A549 (cell line): ENCODE measurements around the gene PDE8A. TPM values are rescaled to one million over a fixed set of nuclear protein-coding genes. Genes with fewer than 3 reads are reported as not detected.

Experiments used
- ATAC-seq, 2 experiments: fragments of 200-7000 bp in 1 of 2; fragments of >200 bp in 1 of 2; cut with Nextera tagmentation in 1 of 2; cut with Tn5 transposase in 1 of 2; 3 replicates each; pipeline versions ENCODE4 v1.8.0 to v1.9.1; 2018 to 2020; ENCODE audit warnings: mild to moderate bottlenecking in 1 of 2, moderate library complexity in 1 of 2
- CTCF ChIA-PET: fragments of 300-600 bp; sonication (Branson Sonifier 250); formaldehyde crosslinking; extraction: SDS; loops from one replicate; lab custom pipeline; 2021; ENCODE audit warnings: antibody characterized with exemption, inconsistent platforms; lab: Yijun Ruan, JAX
- POLR2A ChIA-PET: fragments of 350-600 bp; formaldehyde crosslinking; extraction: SDS; loops from one replicate; lab custom pipeline; 2021; ENCODE audit warnings: antibody characterized with exemption, inconsistent platforms; lab: Yijun Ruan, JAX
- DNase-seq, 2 experiments: peaks; one replicate each; pipeline versions ENCODE4 v3.0.0 to v3.0.0-alpha.2; 2011 to 2016; ENCODE audit warnings: low read depth in 1 of 2, low spot score in 1 of 2
- FAIRE-seq: peaks from 2 replicates; lab custom pipeline; 2011; peaks lifted over from hg19 to GRCh38; lab: Jason Lieb, UNC
- H3K27ac ChIP-seq, 2 experiments: fragments of >200 bp; sonication (Bioruptor Twin); formaldehyde crosslinking; 3 replicates each; pipeline ENCODE4 v1.5.1; 2016 to 2017
- H3K4me1 ChIP-seq: fragments of >200 bp; sonication (Bioruptor Twin); formaldehyde crosslinking; 3 replicates; pipeline ENCODE4 v1.6.1; 2016
- H3K4me2 ChIP-seq: fragments of >200 bp; sonication (Bioruptor Twin); formaldehyde crosslinking; 3 replicates; pipeline ENCODE4 v1.6.1; 2016
- H3K4me3 ChIP-seq: fragments of >200 bp; sonication (Bioruptor Twin); formaldehyde crosslinking; 3 replicates; pipeline ENCODE4 v1.5.1; 2016
- H3K9me3 ChIP-seq: fragments of >200 bp; sonication (Bioruptor Twin); formaldehyde crosslinking; 3 replicates; pipeline ENCODE4 v1.6.1; 2016
- EHMT2 ChIP-seq: fragments of 200-600 bp; sonication (generic); IDR thresholded peaks from 2 replicates; pipeline ENCODE4 v1.6.1; 2016; ENCODE audit warnings: antibody characterized with exemption, low read depth, mild to moderate bottlenecking, moderate library complexity
- FOXS1 ChIP-seq: fragments of 250-450 bp; sonication (Bioruptor Pico); IDR thresholded peaks from 2 replicates; pipeline ENCODE4 v1.5.0; 2020; ENCODE audit warnings: mild to moderate bottlenecking, moderate library complexity
- HEYL ChIP-seq: fragments of 250-450 bp; sonication (Bioruptor Pico); IDR thresholded peaks from 2 replicates; pipeline ENCODE4 v1.8.0; 2021; ENCODE audit warnings: mild to moderate bottlenecking, moderate library complexity
- HOXA7 ChIP-seq: fragments of 250-450 bp; sonication (Bioruptor Pico); IDR thresholded peaks from 2 replicates; pipeline ENCODE4 v1.5.0; 2020; ENCODE audit warnings: mild to moderate bottlenecking, moderate library complexity
- JUN ChIP-seq, 2 experiments: fragments of >200 bp; sonication (Bioruptor Twin); formaldehyde crosslinking; IDR thresholded peaks; 2 replicates in 1 of 2; 3 replicates in 1 of 2; pipeline ENCODE4 v1.6.1; 2016 to 2017
- JUNB ChIP-seq: fragments of >200 bp; sonication (Bioruptor Twin); formaldehyde crosslinking; IDR thresholded peaks from 2 replicates; pipeline ENCODE4 v1.6.1; 2016
- KDM5A ChIP-seq: fragments of 200-600 bp; sonication (generic); IDR thresholded peaks from 2 replicates; pipeline ENCODE4 v1.6.1; 2016; ENCODE audit warnings: antibody characterized with exemption, mild to moderate bottlenecking
- MYC ChIP-seq: IDR thresholded peaks from 2 replicates; pipeline ENCODE4 v1.6.1; 2012; ENCODE audit warnings: mild to moderate bottlenecking, inconsistent platforms, low read length, improper control_type of control experiment, borderline replicate concordance
- NFE2L2 ChIP-seq: fragments of 150-350 bp; conservative IDR thresholded peaks from 2 replicates; pipeline ENCODE4 v1.6.1; 2014; ENCODE audit warnings: low read length
- NPAS2 ChIP-seq: fragments of 250-450 bp; sonication (Bioruptor Pico); IDR thresholded peaks from 2 replicates; pipeline ENCODE4 v1.8.0; 2022; ENCODE audit warnings: mild to moderate bottlenecking, moderate library complexity, borderline replicate concordance
- PHF8 ChIP-seq: fragments of 200-600 bp; sonication (generic); IDR thresholded peaks from 2 replicates; pipeline ENCODE4 v1.6.1; 2016; ENCODE audit warnings: low read depth, mild to moderate bottlenecking, antibody characterized with exemption, moderate library complexity, borderline replicate concordance
- POLR2A ChIP-seq: IDR thresholded peaks from 2 replicates; pipeline ENCODE4 v1.6.1; 2012; ENCODE audit warnings: mild to moderate bottlenecking, low read length
- RAD21 ChIP-seq, 2 experiments: fragments of >200 bp in 1 of 2; sonication (Bioruptor Twin) in 1 of 2; formaldehyde crosslinking in 1 of 2; IDR thresholded peaks in 1 of 2; conservative IDR thresholded peaks in 1 of 2; 2 replicates in 1 of 2; 3 replicates in 1 of 2; pipeline ENCODE4 v1.6.1; 2012 to 2018; ENCODE audit warnings: inconsistent platforms in 1 of 2
- SMC3 ChIP-seq: fragments of >200 bp; sonication (Bioruptor Twin); formaldehyde crosslinking; IDR thresholded peaks from 3 replicates; pipeline ENCODE4 v1.6.1; 2018; ENCODE audit warnings: inconsistent platforms
- TP53 ChIP-seq: fragments of 250-450 bp; sonication (Bioruptor Pico); IDR thresholded peaks from 2 replicates; pipeline ENCODE4 v1.5.0; 2021; ENCODE audit warnings: mild to moderate bottlenecking, moderate library complexity
- ZFP36 ChIP-seq: fragments of 450-650 bp; IDR thresholded peaks from 2 replicates; pipeline ENCODE4 v1.6.1; 2014; ENCODE audit warnings: borderline replicate concordance; ENCODE audit not compliant: partially characterized antibody
- WGBS: methylation state at CpG from one replicate; pipeline ENCODE4 v1.1.6; 2017; ENCODE audit errors: missing lambda C conversion rate; 5-methylcytosine and 5-hydroxymethylcytosine counted together
- polyA plus RNA-seq, 4 experiments: library from polyadenylated mRNA; depleted of rRNA in 3 of 4; stranded (reverse); fragments of >200 nt; fragmentation: RNase III in 1 of 4; extraction: RNeasy Plus Mini Kit Qiagen cat#74134 plus additional on column Dnase treatment in 1 of 4; gene quantifications; 2 replicates in 3 of 4; 3 replicates in 1 of 4; pipeline ENCODE4 v1.2.3, GENCODE V29; 2011 to 2017
- TF ChIP-seq, protein P1 (sequence below): fragments of >200 bp; sonication (Bioruptor Twin); formaldehyde crosslinking; IDR thresholded peaks from 2 replicates; pipeline ENCODE4 v1.6.1; 2016
- TF ChIP-seq, protein P2 (sequence below): fragments of 200-600 bp; sonication (generic); IDR thresholded peaks from 2 replicates; pipeline ENCODE4 v1.6.1; 2016; ENCODE audit warnings: antibody characterized with exemption, mild to moderate bottlenecking, moderate library complexity
- TF ChIP-seq, protein P3 (sequence below): IDR thresholded peaks from 2 replicates; pipeline ENCODE4 v1.6.1; 2012
- TF ChIP-seq, protein P4 (sequence below): fragments of >200 bp; sonication (Bioruptor Twin); formaldehyde crosslinking; IDR thresholded peaks from 3 replicates; pipeline ENCODE4 v1.5.1; 2016

PDE8A gene
- polyA plus RNA-seq, 2 of the 4 experiments (the other 2 are of a cell fraction), result 45.3 to 204 TPM

DNA sequence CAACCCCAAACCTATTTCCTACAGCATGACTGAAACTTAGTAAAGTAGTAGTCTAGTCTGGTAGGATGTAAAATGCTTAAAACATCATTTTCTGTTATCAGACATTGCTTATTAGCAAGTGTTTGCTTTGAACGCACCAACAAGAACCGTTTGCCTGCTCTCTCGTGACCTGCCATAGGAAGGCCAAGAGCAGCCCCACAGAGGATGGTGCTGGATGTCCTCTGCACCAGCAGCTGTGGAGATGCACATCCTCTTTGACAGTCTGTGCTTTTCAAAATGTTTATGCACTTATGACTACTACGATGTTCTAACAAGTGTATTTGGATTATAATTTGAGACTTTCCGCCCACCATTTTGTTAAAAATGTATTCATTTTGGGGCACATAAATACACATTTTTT is 59.6 kb downstream of the PDE8A start:
- H3K9me3 ChIP-seq, result no peaks in the 10 kb centered on the region
- peak; percentile 54 for FAIRE-seq

DNA sequence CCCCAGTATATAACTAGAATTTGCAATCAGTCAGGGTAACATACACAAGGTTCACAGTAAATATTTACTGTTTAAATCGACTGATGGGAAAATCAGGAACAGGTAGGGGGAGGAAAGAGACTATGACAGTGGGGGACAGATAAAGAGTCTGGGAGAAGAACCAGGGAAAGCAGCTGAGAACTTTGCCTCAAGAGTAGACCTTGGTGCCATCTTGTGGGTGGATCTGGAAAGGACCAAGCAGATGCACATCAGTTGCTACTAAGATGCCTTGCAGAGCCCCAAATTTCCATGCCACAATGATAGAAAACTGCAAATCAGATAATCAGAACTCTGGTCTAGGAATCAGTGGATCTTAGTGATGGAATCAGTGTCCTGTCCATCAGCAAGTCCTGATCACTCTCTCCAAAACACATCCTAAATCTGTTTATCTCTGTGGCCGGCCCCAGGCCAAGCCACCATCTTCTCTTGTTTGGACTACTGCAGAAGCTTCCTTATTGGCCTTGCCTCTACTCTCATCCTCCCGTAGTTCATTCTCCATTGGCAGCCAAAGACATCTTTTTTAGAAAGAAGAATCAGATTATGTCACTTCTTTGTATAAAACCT is 62.7 kb downstream of the PDE8A start:
- POLR2A ChIA-PET, result interaction anchor here (1.8 to 4.8 kb wide), 3 partner anchors 62 to 116 kb away, joined by 4 to 50 read pairs (median 7); partner anchors contain the start of gene PDE8A

More for the DNA sequence above, 59.6 kb downstream of the PDE8A start:
- ATAC-seq (no peak), DNase-seq (no peak)
- no peak for TF ChIP-seq NFE2L2
- TF ChIP-seq MYC, result no peak
- TF ChIP-seq TP53, result no peak
- no peak for TF ChIP-seq NPAS2 (CRISPR knock-in tag)
- TF ChIP-seq HEYL (CRISPR knock-in tag), result no peak
- TF ChIP-seq, protein P1, sequence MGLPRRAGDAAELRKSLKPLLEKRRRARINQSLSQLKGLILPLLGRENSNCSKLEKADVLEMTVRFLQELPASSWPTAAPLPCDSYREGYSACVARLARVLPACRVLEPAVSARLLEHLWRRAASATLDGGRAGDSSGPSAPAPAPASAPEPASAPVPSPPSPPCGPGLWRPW, result no peak
- no peak for TF ChIP-seq HOXA7 (CRISPR knock-in tag)
- TF ChIP-seq, protein P2, sequence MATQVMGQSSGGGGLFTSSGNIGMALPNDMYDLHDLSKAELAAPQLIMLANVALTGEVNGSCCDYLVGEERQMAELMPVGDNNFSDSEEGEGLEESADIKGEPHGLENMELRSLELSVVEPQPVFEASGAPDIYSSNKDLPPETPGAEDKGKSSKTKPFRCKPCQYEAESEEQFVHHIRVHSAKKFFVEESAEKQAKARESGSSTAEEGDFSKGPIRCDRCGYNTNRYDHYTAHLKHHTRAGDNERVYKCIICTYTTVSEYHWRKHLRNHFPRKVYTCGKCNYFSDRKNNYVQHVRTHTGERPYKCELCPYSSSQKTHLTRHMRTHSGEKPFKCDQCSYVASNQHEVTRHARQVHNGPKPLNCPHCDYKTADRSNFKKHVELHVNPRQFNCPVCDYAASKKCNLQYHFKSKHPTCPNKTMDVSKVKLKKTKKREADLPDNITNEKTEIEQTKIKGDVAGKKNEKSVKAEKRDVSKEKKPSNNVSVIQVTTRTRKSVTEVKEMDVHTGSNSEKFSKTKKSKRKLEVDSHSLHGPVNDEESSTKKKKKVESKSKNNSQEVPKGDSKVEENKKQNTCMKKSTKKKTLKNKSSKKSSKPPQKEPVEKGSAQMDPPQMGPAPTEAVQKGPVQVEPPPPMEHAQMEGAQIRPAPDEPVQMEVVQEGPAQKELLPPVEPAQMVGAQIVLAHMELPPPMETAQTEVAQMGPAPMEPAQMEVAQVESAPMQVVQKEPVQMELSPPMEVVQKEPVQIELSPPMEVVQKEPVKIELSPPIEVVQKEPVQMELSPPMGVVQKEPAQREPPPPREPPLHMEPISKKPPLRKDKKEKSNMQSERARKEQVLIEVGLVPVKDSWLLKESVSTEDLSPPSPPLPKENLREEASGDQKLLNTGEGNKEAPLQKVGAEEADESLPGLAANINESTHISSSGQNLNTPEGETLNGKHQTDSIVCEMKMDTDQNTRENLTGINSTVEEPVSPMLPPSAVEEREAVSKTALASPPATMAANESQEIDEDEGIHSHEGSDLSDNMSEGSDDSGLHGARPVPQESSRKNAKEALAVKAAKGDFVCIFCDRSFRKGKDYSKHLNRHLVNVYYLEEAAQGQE, result no peak
- TF ChIP-seq EHMT2, result no peak
- no peak for TF ChIP-seq KDM5A
- no peak for TF ChIP-seq JUNB
- no peak for TF ChIP-seq POLR2A
- no peak overlapping the region for H3K4me3 ChIP-seq
- ChIA-PET CTCF (no interaction called here), POLR2A (no interaction called here)
- H3K4me2 ChIP-seq, result no peak overlapping the region
- 84% methylated on average over 5 of the region's 5 CpGs for WGBS
- peaks cover 92% of the 10 kb centered on the region for H3K4me1 ChIP-seq
- peak overlapping the region in 1 of 2 experiments; percentile 59; a peak in 3 of 6 replicates for H3K27ac ChIP-seq

More for the DNA sequence above, 62.7 kb downstream of the PDE8A start:
- DNase-seq, result peak; percentile 42 to 89
- 39% methylated on average over 3 of the region's 3 CpGs for WGBS
- peak; percentile 52 to 65; a peak in 4 of 6 replicates for ATAC-seq
- FAIRE-seq, result peak; percentile 98
- peaks cover 81% of the 10 kb centered on the region for H3K4me1 ChIP-seq
- H3K4me3 ChIP-seq, result no peak overlapping the region
- CTCF ChIA-PET, result interaction anchor here (0.6 to 6.5 kb wide), 70 partner anchors 10 to 461 kb away, joined by 3 to 132 read pairs (median 4); partner anchors contain the start of genes NMB, PDE8A and WDR73
- TF ChIP-seq SMC3 (peak; percentile 86), JUN (IDR thresholded peaks at IDR 0.05) (0 out of 5 replicates have a peak, but pooled peaks of 1 of the 2 experiments have one; percentile 24), EHMT2 (peak; percentile 78), PHF8 (no peak), ZFP36 (no peak), RAD21 (conservative IDR thresholded peaks at IDR 0.05 in 1 of 2, IDR thresholded peaks at IDR 0.05 in 1 of 2) (peak; percentile 90), KDM5A (0 out of 2 replicates have a peak, but pooled peaks have one; percentile 39), FOXS1 (no peak)
- TF ChIP-seq, protein P3, sequence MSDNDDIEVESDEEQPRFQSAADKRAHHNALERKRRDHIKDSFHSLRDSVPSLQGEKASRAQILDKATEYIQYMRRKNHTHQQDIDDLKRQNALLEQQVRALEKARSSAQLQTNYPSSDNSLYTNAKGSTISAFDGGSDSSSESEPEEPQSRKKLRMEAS, result no peak
- TF ChIP-seq, protein P4, sequence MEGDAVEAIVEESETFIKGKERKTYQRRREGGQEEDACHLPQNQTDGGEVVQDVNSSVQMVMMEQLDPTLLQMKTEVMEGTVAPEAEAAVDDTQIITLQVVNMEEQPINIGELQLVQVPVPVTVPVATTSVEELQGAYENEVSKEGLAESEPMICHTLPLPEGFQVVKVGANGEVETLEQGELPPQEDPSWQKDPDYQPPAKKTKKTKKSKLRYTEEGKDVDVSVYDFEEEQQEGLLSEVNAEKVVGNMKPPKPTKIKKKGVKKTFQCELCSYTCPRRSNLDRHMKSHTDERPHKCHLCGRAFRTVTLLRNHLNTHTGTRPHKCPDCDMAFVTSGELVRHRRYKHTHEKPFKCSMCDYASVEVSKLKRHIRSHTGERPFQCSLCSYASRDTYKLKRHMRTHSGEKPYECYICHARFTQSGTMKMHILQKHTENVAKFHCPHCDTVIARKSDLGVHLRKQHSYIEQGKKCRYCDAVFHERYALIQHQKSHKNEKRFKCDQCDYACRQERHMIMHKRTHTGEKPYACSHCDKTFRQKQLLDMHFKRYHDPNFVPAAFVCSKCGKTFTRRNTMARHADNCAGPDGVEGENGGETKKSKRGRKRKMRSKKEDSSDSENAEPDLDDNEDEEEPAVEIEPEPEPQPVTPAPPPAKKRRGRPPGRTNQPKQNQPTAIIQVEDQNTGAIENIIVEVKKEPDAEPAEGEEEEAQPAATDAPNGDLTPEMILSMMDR, result peak; percentile 88
- H3K9me3 ChIP-seq, result no peaks in the 10 kb centered on the region
- peak overlapping the region; percentile 90 to 95 for H3K27ac ChIP-seq
- peak overlapping the region; percentile 82 for H3K4me2 ChIP-seq
